GM21381 (cell line): ENCODE measurements around the gene ZNF592.

Source experiments
- ATAC-seq: cut with Tn5 transposase; IDR thresholded peaks from one replicate; pipeline ENCODE4 v1.9.1; 2021; ENCODE audit warnings: mild to moderate bottlenecking, moderate library complexity; ENCODE audit not compliant: unreplicated experiment

ZNF592 gene, protein sequence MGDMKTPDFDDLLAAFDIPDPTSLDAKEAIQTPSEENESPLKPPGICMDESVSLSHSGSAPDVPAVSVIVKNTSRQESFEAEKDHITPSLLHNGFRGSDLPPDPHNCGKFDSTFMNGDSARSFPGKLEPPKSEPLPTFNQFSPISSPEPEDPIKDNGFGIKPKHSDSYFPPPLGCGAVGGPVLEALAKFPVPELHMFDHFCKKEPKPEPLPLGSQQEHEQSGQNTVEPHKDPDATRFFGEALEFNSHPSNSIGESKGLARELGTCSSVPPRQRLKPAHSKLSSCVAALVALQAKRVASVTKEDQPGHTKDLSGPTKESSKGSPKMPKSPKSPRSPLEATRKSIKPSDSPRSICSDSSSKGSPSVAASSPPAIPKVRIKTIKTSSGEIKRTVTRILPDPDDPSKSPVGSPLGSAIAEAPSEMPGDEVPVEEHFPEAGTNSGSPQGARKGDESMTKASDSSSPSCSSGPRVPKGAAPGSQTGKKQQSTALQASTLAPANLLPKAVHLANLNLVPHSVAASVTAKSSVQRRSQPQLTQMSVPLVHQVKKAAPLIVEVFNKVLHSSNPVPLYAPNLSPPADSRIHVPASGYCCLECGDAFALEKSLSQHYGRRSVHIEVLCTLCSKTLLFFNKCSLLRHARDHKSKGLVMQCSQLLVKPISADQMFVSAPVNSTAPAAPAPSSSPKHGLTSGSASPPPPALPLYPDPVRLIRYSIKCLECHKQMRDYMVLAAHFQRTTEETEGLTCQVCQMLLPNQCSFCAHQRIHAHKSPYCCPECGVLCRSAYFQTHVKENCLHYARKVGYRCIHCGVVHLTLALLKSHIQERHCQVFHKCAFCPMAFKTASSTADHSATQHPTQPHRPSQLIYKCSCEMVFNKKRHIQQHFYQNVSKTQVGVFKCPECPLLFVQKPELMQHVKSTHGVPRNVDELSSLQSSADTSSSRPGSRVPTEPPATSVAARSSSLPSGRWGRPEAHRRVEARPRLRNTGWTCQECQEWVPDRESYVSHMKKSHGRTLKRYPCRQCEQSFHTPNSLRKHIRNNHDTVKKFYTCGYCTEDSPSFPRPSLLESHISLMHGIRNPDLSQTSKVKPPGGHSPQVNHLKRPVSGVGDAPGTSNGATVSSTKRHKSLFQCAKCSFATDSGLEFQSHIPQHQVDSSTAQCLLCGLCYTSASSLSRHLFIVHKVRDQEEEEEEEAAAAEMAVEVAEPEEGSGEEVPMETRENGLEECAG (N-terminal part only)

DNA sequence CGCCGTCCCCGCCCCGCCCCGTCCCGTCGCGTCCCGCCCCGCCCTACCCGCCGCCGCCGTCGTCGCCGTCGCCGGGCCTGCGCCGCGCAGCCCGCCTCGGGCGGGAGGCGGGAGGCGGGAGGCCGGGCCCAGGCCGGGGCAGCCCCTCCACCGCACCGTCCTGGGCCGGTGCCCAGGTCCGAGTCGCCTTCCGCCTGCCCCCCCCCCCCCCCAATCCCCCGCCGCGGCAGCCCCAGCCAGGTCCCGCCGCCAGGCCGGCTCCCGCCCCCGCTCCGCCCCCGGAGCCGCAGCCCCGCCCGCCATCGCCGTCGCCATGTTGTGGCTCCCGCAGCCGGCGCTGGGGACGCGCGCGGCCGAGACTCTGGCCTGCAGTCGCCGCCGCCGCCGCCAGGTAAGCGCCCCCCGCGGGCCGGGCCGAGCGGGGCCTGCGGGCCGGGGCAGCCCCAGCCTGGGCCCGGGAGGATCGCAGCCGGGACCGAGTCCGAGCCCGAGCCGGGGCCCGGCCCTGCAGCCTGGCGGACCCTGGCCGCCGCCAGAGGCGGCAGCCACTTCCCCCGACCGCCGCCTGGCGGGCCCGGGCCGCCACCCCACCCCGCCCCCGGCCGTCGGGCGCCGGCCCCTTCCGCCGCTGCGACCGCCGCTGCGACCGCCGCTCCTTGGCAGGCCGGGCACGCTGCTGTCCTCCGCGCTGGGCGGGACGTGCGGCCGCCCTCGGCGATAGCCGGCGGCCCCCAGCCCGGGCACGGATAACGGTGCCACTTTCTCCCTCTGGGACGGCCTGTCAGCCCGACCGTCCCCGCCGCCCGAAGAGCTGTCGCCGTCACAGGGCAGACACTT is at the start of gene ZNF592:
Gene ZNF592 (plus strand): TSS at position 319 of the 837 bp plus-strand sequence. CDS start 34,084 bp downstream, outside the sequence.
- peak; percentile 53 for ATAC-seq

DNA sequence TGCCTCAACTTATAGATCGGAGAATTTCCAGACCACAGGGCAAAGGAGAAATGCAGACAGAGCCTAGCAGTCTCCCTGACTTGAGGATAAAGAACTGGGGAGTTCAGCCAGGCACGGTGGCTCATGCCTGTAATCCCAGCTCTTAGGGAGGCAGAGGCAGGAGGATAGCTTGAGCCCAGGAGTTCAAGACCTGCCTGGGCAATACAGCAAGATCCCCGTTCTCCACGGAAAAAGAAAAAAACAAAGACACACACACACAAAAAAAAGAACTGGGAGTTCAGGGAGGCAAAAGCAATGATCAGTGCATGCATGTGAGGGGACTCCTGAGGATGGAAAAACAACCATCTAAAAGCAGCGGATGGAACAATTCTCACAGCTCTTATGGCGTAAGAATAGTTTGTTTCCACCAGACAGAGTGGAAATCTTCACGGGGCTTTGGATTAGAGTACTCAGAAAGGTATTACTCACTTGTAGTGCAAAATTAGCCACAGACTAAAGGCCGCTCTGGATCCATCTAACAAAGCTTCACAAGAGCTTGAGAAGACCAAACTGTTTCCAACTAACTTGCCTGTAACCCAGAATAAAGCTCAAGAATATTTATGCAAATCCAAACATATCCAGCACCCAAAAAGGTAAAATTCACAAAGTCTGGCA is 48.7 kb upstream of the ZNF592 start:
- no peak for ATAC-seq

DNA sequence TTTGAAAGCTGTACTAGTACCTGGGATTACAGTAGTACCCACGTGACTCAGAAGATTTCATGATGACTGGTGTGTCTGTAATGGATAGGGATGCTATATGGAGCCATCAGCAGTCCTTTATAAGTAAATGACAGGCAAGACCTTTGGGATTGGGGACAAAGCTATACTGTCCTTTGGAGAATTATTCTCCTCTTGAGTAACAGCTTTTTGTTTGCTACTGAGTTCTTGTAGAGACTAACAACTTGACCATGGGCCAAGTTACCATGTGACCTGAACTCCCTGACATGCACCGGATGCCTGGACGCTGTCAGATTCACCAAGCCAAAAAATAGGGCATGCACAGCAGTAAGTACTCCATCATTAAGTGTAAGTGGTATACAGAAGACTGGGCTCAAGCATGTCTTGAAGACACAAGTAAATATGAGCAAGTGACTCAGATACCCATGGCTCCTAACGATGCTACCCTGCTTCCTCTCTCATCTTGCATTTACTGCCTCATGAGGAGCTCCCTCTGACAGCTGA is 45.4 kb upstream of the ZNF592 start:
- ATAC-seq = no peak

DNA sequence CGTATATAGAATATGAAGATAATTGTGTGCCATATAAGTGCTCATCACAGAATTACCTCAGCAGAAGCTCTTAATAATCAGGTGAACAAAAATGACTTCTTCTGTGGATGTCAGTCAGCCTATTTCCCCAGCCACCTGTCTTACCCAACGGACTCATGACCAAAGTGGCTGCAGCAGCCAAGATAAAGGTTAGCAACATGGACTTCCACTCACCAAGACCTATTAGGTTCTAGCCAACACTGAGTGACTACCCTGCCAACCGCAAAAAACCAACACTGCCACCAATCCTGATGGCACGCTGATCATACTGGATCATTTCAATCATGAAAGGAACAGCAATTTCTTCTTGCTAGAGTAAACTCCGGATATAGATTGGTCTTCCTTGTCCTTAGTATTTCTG is 44.6 kb upstream of the ZNF592 start:
- no peak for ATAC-seq

DNA sequence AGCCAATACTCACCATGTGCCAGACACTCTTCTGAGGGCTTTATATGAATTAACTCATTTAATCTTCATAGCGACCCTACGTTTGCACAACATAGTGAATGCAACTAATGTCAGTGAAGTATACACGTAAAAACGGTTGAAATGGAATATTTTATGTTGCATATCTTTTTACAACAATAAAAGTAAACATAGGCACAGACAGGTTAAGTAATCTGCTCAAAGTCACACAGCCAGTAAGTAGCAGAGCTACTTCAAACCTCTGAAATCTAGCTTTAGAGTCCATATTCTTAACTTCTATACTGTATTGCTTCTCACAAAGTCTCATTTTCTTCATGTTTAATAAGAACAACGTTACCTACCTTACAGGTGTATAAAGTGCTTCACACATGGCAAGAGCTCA is 34.0 kb upstream of the ZNF592 start:
- ATAC-seq = no peak

DNA sequence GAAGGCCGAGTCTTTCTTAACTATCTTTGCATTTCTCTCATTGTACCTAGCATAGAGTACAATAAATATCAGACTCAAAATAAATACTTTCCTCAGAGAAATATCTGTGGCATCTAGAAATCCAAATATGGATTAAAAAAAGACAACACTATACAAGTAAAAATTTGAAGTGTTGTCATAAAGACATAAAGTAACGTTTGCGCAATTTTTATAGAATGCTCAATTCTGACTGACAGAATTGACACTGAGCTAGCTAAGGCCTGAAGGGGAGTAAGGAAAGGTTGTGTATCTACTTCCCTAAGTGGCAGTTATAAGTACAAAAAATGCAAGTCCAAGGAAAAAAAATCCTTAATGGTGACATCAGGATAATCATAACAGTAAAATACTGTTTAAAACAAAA is 33.6 kb upstream of the ZNF592 start:
- ATAC-seq = no peak

DNA sequence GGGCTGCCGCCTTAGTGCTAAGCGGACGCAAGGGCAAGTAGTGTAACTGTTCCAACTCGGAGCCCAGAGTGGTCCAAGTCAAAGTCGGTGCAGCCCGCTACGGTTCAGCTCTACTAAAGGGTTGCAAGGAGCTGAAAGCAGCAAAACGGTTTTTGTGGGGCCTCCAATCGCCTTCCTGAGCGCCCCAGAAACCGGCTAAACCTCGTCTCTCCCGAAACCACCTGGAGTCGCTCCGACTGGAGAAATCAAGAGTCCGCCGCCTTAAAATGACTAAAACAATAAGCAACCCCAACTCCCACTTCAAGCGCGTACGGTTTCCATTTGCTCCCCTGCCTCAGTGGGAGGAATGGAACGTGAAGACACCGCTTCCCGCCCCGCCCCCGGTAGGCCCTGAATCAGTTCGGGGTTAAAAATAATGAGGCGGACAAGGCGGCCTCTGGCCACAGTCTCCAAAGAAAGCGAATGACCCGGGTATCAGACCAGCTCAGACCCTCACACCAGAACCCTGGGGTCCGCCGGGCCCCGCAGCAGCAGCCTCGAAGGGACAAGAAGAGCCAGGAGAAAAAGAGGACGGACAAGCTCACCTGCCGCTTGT is 32.9 kb upstream of the ZNF592 start:
- no peak for ATAC-seq

DNA sequence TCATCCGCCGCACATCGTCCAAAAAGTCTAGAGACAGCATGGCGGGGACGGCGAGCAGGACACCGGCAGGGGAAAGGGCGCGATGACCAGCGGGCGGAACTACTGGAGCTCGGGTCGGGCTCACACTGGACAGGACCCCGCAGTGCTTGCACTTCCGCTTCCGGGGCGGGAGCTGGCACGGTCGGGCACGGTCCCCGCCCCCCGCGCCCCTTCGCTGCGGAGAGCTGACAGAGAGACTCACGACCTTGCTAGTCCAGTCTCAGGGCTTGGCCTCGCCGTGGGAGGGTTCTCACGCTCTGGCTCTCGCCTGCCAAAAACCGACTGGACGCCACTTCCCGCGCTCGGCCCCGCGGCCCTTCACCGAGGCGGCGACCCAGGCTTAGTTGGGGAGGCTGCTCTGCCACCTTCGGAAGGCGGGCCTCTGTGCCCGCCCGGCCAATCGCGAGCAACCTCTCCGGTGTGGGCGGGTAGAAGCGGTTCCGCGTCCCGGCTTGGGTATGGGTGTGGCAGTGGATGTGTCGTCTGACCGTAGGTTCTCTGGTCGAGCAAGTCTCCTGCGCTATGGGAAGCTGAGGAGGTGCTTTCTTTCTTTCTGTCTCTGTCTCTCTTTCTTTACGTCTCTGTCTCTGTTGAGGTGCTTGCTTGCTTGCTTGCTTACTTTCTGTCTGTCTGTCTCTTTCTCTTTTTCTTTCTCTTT is 32.2 kb upstream of the ZNF592 start, which contains the start of gene SEC11A:
Gene SEC11A (minus strand): TSS at position 104 of the 697 bp plus-strand sequence. CDS start 64 bp downstream, at position 40.
- peak; percentile 92 for ATAC-seq

DNA sequence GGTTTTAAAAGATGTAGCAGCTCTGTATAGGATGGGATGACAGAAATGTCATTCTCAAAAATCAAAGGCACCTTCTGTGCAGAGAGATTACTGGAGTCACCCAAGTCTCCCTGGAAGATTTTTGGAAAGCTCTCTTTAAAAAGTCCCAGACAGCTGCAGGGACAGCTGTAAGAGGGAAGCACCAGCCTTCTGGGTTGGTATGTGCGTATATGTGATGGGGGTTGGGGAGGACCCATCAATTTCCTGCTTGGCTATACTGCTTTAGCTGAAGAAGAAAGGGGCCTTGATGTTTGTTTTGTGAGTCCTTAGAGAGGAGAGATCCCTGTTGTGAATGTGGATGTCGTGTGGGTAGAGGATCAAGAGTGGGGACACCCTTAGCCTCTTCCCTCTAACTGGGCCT is 27.0 kb upstream of the ZNF592 start:
- no peak for ATAC-seq

DNA sequence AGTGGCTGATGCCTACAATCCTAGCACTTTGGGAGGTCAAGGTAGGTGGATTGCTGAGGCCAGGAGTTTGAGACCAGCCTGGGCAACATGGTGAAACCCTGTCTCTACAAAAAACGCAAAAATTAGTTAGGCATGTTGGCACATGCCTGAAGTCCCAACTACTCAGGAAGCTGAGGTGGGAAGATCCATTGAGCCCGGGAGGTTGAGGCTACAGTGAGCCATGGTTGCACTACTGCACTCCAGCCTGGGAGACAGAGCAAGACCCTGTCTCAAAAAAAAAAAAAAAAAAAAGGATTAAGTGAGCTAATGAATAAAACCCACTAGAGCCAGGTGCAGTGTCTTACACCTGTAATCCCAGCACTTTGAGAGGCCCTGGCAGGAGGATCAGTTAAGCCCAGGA is 25.8 kb upstream of the ZNF592 start:
- ATAC-seq = no peak

DNA sequence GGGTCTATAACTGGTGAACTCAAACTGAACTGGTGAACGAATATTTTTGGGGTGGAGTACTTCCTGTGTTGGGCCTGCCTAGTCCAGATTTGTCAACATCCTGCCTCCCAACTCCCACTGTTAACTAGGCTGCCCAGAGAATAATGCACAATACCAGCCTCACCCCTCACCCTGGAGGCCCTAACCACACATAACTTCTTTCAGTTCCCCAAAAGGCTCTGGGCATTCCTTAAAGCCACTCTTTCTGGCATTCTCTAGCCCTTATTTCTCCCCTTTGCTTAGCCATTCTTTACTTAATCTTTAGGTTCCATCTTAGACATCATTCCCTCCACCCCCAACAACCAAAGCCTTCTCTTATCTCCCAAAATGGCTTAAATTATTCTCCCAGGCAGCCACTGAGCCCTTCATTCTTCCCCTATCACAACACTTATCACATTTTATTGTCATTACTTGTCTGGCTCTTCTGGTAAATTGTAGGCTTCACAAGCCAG is 23.3 kb upstream of the ZNF592 start:
- ATAC-seq = peak; percentile 55

DNA sequence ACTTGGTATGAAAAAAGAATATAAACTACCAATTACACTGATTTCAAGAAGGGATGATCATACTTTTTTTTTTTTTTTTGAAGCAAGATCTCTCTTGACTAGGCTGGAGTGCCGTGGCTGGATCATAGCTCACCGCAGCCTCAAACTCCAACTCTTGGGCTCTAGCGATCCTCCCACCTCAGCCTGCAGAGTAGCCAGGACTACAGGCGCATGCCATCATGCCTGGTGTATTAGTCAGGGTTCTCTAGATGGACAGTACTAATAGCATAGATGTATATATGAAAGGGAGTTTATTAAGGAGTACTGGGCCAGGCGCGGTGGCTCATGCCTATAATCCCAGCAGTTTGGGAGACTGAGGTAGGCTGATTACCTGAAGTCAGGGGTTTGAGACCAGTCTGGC is 21.0 kb upstream of the ZNF592 start:
- no peak for ATAC-seq

DNA sequence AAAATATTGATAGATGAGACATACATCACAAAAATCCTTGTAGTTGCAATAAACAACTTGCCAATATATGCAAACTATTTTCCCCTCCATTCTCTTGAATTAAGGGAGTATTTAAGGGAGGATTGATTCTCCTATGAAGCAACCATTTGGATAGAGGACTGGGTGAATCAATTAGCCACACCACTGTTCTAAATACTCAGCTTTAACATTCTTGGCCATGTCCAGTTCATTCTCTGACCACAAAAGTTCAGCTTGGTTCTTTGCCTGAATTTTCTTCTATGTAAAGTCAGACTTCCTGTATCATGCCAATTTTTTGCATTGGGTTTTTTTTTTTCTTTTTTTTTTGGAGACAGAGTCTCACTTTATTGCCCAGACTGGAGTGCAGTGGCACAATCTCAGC is 16.6 kb upstream of the ZNF592 start:
- no peak for ATAC-seq

DNA sequence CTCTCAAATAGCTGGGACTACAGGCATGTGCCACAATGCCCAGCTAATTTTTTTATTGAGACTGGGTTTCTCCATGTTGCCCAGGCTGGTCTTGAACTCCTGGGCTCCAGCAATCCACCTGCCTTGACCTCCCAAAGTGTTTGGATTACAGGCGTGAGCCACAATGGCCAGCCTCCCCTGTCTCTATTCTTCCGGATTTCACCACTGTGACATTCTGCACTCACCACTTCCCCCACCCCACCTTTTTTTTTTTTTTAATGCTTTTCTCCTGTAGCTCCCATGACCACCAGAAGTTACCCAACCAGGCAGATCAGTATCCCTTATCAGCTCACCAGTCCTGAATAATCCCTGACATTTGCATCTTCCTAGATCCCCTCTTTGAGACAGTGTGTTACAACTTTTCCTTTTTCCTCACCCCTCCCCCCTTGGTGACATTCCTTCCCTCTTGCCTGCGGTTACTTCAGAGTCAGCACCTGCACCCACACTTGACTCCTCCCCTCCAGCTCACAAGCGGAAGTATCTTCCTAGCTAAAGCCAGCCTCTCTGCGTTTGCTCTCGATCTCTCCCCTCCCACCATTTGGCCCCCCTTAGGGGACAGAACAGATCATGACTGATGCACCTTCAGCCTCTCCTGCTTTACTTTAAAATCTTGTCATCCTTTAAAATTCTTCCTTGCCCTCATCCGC is 13.5 kb upstream of the ZNF592 start:
- ATAC-seq = peak; percentile 64

DNA sequence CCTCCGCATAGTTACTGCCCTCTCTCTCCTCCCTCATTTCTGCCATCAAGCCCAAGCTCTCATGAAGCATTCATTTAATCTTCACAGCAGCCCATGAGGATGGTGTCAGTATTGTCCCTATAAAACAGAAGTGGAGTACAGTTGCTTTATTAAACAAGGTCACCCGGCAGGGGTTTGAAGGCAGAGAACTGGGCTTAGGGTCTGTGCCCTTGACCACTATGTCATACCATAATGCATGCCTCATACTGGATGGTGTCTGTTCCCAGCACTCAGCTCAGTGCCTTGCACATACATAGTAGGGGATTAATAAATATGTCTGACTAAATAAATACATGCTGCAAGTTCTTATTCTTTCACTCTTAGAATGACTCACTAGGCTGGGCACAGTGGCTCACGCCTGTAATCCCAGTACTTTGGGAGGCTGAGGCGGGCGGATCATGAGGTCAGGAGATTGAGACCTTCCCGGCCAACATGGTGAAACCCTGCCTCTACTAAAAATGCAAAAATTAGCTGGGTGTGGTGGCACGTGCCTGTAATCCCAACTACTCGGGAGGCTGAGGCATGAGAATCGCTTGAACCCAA is 12.8 kb upstream of the ZNF592 start:
- peak; percentile 31 for ATAC-seq

DNA sequence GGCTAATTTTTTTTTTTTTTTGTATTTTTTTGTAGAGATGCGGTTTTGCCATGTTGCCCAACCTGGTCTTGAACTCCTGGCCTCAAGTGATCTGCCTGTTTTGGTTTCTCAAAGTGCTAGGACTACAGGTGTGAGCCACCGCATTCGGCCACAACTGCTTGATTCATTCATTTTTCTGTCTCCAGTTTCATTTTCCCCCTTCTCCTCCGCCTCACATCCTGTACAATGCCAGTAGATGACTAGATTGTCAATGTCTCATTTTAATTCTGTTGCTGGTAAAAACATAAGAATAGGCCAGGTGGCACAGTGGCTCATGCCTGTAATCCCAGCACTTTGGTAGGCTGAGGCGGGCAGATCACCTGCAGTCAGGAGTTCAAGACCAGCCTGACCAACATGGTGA is 12.0 kb upstream of the ZNF592 start:
- peak; percentile 51 for ATAC-seq

DNA sequence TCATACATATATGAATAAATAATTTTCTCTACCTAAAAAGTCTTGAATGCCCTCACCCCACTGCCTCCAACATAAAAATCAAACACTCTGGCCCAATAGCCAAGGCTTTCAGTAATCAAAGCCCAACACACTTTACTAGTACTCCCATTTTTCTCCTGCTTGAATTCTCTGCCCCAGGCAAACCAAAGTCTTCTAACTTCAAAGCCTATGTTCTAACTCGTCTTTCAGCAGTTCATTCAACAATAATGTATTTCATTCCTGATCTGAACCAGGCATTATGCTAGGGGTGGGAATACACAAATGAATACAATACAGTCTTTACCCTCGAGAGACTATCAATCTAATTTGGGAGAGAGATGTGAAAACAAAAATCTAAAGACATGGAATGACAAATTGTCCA is 11.4 kb upstream of the ZNF592 start:
- no peak for ATAC-seq
